SK-N-SH (cell line): ENCODE data around the gene UBE2Q1. TPM values are rescaled to one million over a fixed set of nuclear protein-coding genes. Genes with fewer than 3 reads are reported as not detected.

Source experiments
- CTCF ChIA-PET: fragments of 300-600, 350-600 bp; formaldehyde crosslinking; extraction: SDS; loops from one replicate; lab custom pipeline; 2021; lab: Yijun Ruan, JAX
- POLR2A ChIA-PET: fragments of 350-600 bp; sonication (Branson Sonifier 250); formaldehyde crosslinking; extraction: SDS; loops from one replicate; lab custom pipeline; 2020; ENCODE audit warnings: antibody characterized with exemption, inconsistent platforms; lab: Yijun Ruan, JAX
- DNase-seq: peaks from one replicate; pipeline ENCODE4 v3.0.0; 2012
- H2AFZ ChIP-seq: fragments of 200-600 bp; sonication (generic); 2 replicates; pipeline ENCODE4 v1.8.1; 2016; ENCODE audit warnings: antibody characterized with exemption, mild to moderate bottlenecking, low read depth
- H3F3A ChIP-seq: fragments of 200-600 bp; sonication (generic); replicated peaks from 2 replicates; pipeline ENCODE3; 2016; ENCODE audit warnings: antibody characterized with exemption, mild to moderate bottlenecking; ENCODE audit not compliant: insufficient read depth
- H3K27ac ChIP-seq, 2 experiments: fragments of 200-500 bp in 1 of 2; fragments of 200-600 bp in 1 of 2; sonication (Bioruptor generic) in 1 of 2; sonication (generic), shearing (Covaris generic) in 1 of 2; 2 replicates each; pipeline versions ENCODE4 v1.5.1 to v1.6.1; 2014 to 2016; ENCODE audit warnings: low read depth in 2 of 2, inconsistent platforms in 1 of 2, low read length in 1 of 2, mild to moderate bottlenecking in 1 of 2, mixed read lengths in 1 of 2
- H3K27me3 ChIP-seq: fragments of 200-600 bp; sonication (generic), shearing (Covaris generic); 2 replicates; pipeline ENCODE4 v1.6.1; 2016; ENCODE audit warnings: mixed run types; ENCODE audit not compliant: insufficient read depth
- H3K36me3 ChIP-seq, 2 experiments: fragments of 200-500 bp in 1 of 2; fragments of 200-600 bp in 1 of 2; sonication (Bioruptor generic) in 1 of 2; sonication (generic) in 1 of 2; replicated peaks in 1 of 2; 2 replicates each; pipeline versions ENCODE3 to v1.5.1; 2014 to 2016; ENCODE audit warnings: low read length in 1 of 2, mild to moderate bottlenecking in 1 of 2; ENCODE audit not compliant: insufficient read depth in 2 of 2, control insufficient read depth in 1 of 2
- H3K4me1 ChIP-seq, 2 experiments: fragments of 200-500 bp in 1 of 2; fragments of 200-600 bp in 1 of 2; sonication (Bioruptor generic) in 1 of 2; sonication (generic), shearing (Covaris generic) in 1 of 2; 2 replicates each; pipeline versions ENCODE4 v1.5.1 to v1.6.1; 2014 to 2016; ENCODE audit warnings: low read depth in 1 of 2, low read length in 1 of 2, mixed run types in 1 of 2; ENCODE audit not compliant: insufficient read depth in 2 of 2, control insufficient read depth in 1 of 2
- H3K4me2 ChIP-seq: fragments of 200-600 bp; sonication (generic), shearing (Covaris generic); 2 replicates; pipeline ENCODE4 v1.6.1; 2017; ENCODE audit warnings: mixed run types
- H3K4me3 ChIP-seq, 2 experiments: fragments of 200-500 bp in 1 of 2; fragments of 200-600 bp in 1 of 2; sonication (Bioruptor generic) in 1 of 2; sonication (generic), shearing (Covaris generic) in 1 of 2; 2 replicates each; pipeline versions ENCODE4 v1.5.1 to v1.8.1; 2014 to 2016; ENCODE audit warnings: low read depth in 2 of 2, inconsistent platforms in 1 of 2, low read length in 1 of 2, mild to moderate bottlenecking in 1 of 2, mixed read lengths in 1 of 2, moderate library complexity in 1 of 2
- H3K79me2 ChIP-seq: fragments of 200-600 bp; sonication (generic); 2 replicates; pipeline ENCODE4 v1.8.1; 2017; ENCODE audit warnings: mild to moderate bottlenecking; ENCODE audit not compliant: insufficient read depth
- H3K9ac ChIP-seq: fragments of 200-600 bp; sonication (generic); 2 replicates; pipeline ENCODE4 v1.6.1; 2017; ENCODE audit warnings: mixed run types
- H3K9me2 ChIP-seq: fragments of 200-600 bp; sonication (generic); 2 replicates; pipeline ENCODE4 v1.6.1; 2017; ENCODE audit warnings: mixed run types
- H3K9me3 ChIP-seq: fragments of 200-600 bp; sonication (generic); 2 replicates; pipeline ENCODE4 v1.6.1; 2017; ENCODE audit warnings: mixed run types, mild to moderate bottlenecking, moderate library complexity
- H4K20me1 ChIP-seq: fragments of 200-600 bp; sonication (generic); 2 replicates; pipeline ENCODE4 v1.6.1; 2017; ENCODE audit warnings: mild to moderate bottlenecking, mixed run types; ENCODE audit not compliant: insufficient read depth
- EZH2phosphoT487 ChIP-seq: fragments of 200-600 bp; sonication (generic); IDR thresholded peaks from 2 replicates; pipeline ENCODE4 v1.6.1; 2017; ENCODE audit warnings: low read depth, mixed run types, mild to moderate bottlenecking, antibody characterized with exemption, moderate library complexity, borderline replicate concordance
- FOXM1 ChIP-seq: IDR thresholded peaks from 2 replicates; pipeline ENCODE4 v1.4.0; 2012; ENCODE audit warnings: low read depth, mild to moderate bottlenecking
- GABPA ChIP-seq: IDR thresholded peaks from 2 replicates; pipeline ENCODE4 v1.4.0; 2012; ENCODE audit warnings: low read depth, mild to moderate bottlenecking
- MEF2A ChIP-seq: IDR thresholded peaks from 2 replicates; pipeline ENCODE4 v1.4.0; 2012; ENCODE audit warnings: low read depth, borderline replicate concordance
- NFIC ChIP-seq: IDR thresholded peaks from 2 replicates; pipeline ENCODE4 v1.4.0; 2012; ENCODE audit warnings: borderline replicate concordance
- POLR2AphosphoS5 ChIP-seq: IDR thresholded peaks from 2 replicates; pipeline ENCODE4 v1.6.1; 2012; ENCODE audit warnings: low read depth, low read length
- RCOR1 ChIP-seq: fragments of 150-350 bp; IDR thresholded peaks from 2 replicates; pipeline ENCODE4 v1.6.1; 2017; ENCODE audit warnings: antibody characterized with exemption, low read length
- SIN3A ChIP-seq: IDR thresholded peaks from 2 replicates; pipeline ENCODE4 v1.6.1; 2012; ENCODE audit warnings: low read depth, mild to moderate bottlenecking, low read length, moderate library complexity, borderline replicate concordance
- TAF1 ChIP-seq: IDR thresholded peaks from 2 replicates; pipeline ENCODE4 v1.6.1; 2012; ENCODE audit warnings: low read depth, mild to moderate bottlenecking, low read length, moderate library complexity, borderline replicate concordance
- TCF12 ChIP-seq: IDR thresholded peaks from 2 replicates; pipeline ENCODE4 v1.4.0; 2012
- TEAD4 ChIP-seq: IDR thresholded peaks from 2 replicates; pipeline ENCODE4 v1.4.0; 2012; ENCODE audit warnings: mild to moderate bottlenecking, borderline replicate concordance; ENCODE audit not compliant: insufficient read depth
- YY1 ChIP-seq: IDR thresholded peaks from 2 replicates; pipeline ENCODE4 v1.4.0; 2012; ENCODE audit warnings: low read depth, mild to moderate bottlenecking
- WGBS: methylation state at CpG from one replicate; pipeline ENCODE4 v1.1.6; 2017; ENCODE audit warnings: low lambda C conversion rate; 5-methylcytosine and 5-hydroxymethylcytosine counted together
- polyA plus RNA-seq, 3 experiments: library from polyadenylated mRNA; depleted of rRNA; stranded (reverse); fragments of >200 nt; gene quantifications; 2 replicates each; pipeline ENCODE4 v1.2.3, GENCODE V29; 2012
- TF ChIP-seq, protein P1 (sequence below): fragments of 150-350 bp; IDR thresholded peaks from 2 replicates; pipeline ENCODE4 v1.6.1; 2016; ENCODE audit warnings: mild to moderate bottlenecking, low read depth, low read length
- TF ChIP-seq, protein P2 (sequence below): fragments of 150-350 bp; IDR thresholded peaks from 2 replicates; pipeline ENCODE4 v1.6.1; 2017; ENCODE audit warnings: antibody characterized with exemption, low read length, low read depth, borderline replicate concordance
- TF ChIP-seq, protein P3 (sequence below): IDR thresholded peaks from 2 replicates; pipeline ENCODE4 v1.6.1; 2012; ENCODE audit warnings: mild to moderate bottlenecking, low read depth, low read length, moderate library complexity
- TF ChIP-seq, protein P4 (sequence below): IDR thresholded peaks from 2 replicates; pipeline ENCODE4 v1.4.0; 2012; ENCODE audit warnings: low read depth, borderline replicate concordance

Gene UBE2Q1
- polyA plus RNA-seq, 1 of the 3 experiments (the other 2 are of a cell fraction), result 12.5 TPM

DNA sequence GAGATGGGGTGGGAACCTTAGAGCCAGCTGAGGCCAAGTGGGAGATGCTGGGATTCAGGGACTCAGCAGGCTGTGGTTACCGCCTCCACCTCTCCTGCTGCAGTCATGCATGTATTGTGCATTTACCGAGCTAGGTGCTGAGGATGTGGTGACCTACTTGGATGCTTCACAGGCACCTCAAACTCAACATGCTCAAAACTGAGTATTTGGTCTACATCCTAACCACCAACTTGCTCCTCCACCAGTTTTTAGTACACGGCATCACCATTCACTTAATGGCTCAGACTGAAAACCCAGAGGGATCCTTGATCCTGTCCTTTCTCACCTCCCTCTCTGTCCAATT lies 14.7 kb upstream of the UBE2Q1 start:
- Histone ChIP-seq H3K9ac (no peak overlapping the region), H3K27me3 (no peaks in the 10 kb centered on the region), H3F3A (no peaks in the 10 kb centered on the region), H3K27ac (no peak overlapping the region), H3K4me2 (no peak overlapping the region), H3K4me1 (peaks cover 0 to 37% of the 10 kb centered on the region in 2 experiments; a peak in 2 of 4 replicates), H3K4me3 (no peak overlapping the region), H3K9me2 (no peaks in the 10 kb centered on the region), H3K79me2 (no peaks in the 10 kb centered on the region), H3K36me3 (peaks cover 0 to 14% of the 10 kb centered on the region in 2 experiments), H4K20me1 (no peaks in the 10 kb centered on the region), H3K9me3 (no peaks in the 10 kb centered on the region), H2AFZ (no peak overlapping the region)
- TF ChIP-seq RCOR1, result no peak
- no peak for TF ChIP-seq GABPA
- no peak for TF ChIP-seq POLR2AphosphoS5
- no peak for TF ChIP-seq NFIC
- no peak for TF ChIP-seq SIN3A
- TF ChIP-seq, protein P1, sequence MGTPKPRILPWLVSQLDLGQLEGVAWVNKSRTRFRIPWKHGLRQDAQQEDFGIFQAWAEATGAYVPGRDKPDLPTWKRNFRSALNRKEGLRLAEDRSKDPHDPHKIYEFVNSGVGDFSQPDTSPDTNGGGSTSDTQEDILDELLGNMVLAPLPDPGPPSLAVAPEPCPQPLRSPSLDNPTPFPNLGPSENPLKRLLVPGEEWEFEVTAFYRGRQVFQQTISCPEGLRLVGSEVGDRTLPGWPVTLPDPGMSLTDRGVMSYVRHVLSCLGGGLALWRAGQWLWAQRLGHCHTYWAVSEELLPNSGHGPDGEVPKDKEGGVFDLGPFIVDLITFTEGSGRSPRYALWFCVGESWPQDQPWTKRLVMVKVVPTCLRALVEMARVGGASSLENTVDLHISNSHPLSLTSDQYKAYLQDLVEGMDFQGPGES, result no peak
- TF ChIP-seq MEF2A, result no peak
- no peak for TF ChIP-seq FOXM1
- no peak for TF ChIP-seq YY1
- TF ChIP-seq, protein P2, sequence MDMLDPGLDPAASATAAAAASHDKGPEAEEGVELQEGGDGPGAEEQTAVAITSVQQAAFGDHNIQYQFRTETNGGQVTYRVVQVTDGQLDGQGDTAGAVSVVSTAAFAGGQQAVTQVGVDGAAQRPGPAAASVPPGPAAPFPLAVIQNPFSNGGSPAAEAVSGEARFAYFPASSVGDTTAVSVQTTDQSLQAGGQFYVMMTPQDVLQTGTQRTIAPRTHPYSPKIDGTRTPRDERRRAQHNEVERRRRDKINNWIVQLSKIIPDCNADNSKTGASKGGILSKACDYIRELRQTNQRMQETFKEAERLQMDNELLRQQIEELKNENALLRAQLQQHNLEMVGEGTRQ, result no peak
- TF ChIP-seq, protein P3, sequence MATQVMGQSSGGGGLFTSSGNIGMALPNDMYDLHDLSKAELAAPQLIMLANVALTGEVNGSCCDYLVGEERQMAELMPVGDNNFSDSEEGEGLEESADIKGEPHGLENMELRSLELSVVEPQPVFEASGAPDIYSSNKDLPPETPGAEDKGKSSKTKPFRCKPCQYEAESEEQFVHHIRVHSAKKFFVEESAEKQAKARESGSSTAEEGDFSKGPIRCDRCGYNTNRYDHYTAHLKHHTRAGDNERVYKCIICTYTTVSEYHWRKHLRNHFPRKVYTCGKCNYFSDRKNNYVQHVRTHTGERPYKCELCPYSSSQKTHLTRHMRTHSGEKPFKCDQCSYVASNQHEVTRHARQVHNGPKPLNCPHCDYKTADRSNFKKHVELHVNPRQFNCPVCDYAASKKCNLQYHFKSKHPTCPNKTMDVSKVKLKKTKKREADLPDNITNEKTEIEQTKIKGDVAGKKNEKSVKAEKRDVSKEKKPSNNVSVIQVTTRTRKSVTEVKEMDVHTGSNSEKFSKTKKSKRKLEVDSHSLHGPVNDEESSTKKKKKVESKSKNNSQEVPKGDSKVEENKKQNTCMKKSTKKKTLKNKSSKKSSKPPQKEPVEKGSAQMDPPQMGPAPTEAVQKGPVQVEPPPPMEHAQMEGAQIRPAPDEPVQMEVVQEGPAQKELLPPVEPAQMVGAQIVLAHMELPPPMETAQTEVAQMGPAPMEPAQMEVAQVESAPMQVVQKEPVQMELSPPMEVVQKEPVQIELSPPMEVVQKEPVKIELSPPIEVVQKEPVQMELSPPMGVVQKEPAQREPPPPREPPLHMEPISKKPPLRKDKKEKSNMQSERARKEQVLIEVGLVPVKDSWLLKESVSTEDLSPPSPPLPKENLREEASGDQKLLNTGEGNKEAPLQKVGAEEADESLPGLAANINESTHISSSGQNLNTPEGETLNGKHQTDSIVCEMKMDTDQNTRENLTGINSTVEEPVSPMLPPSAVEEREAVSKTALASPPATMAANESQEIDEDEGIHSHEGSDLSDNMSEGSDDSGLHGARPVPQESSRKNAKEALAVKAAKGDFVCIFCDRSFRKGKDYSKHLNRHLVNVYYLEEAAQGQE, result no peak
- TF ChIP-seq TEAD4, result no peak
- TF ChIP-seq, protein P4, sequence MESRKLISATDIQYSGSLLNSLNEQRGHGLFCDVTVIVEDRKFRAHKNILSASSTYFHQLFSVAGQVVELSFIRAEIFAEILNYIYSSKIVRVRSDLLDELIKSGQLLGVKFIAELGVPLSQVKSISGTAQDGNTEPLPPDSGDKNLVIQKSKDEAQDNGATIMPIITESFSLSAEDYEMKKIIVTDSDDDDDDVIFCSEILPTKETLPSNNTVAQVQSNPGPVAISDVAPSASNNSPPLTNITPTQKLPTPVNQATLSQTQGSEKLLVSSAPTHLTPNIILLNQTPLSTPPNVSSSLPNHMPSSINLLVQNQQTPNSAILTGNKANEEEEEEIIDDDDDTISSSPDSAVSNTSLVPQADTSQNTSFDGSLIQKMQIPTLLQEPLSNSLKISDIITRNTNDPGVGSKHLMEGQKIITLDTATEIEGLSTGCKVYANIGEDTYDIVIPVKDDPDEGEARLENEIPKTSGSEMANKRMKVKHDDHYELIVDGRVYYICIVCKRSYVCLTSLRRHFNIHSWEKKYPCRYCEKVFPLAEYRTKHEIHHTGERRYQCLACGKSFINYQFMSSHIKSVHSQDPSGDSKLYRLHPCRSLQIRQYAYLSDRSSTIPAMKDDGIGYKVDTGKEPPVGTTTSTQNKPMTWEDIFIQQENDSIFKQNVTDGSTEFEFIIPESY, result no peak
- TF ChIP-seq TAF1, result no peak
- no peak for TF ChIP-seq TCF12
- TF ChIP-seq EZH2phosphoT487, result no peak
- ChIA-PET CTCF (interaction anchor here (0.8 to 5.9 kb wide), 4 partner anchors 12 to 426 kb away, joined by 3 to 41 read pairs (median 4); no protein-coding TSS in a partner anchor), POLR2A (no interaction called here)
- no peak for DNase-seq
- WGBS, result 82% methylated on average over 2 of the region's 3 CpGs
